Gastrocnemius medialis (tissue), 4 donors: ENCODE results near the gene DIP2C. TPM values are rescaled to one million over a fixed set of nuclear protein-coding genes. Genes with fewer than 3 reads are reported as not detected.
"Not testable (repeated sequence)": the region's sequence is repeated elsewhere in the genome, so short reads cannot be mapped to it uniquely, and the experiment has no call there.

ENCODE experiments used
- ATAC-seq, 2 donors: fragments of 150-250 bp; one replicate each; pipeline ENCODE4 v1.9.1; 2016
- DNase-seq, 2 donors: peaks; one replicate each; pipeline ENCODE4 v3.0.0-alpha.2; 2019
- H3K27ac ChIP-seq, 4 donors: fragments of 200-600 bp; sonication (generic); 1 replicate in 1 of 4; 2 replicates in 3 of 4; pipeline ENCODE4 v1.5.1; 2016 to 2018; ENCODE audit warnings: mild to moderate bottlenecking in 2 of 4, moderate library complexity in 1 of 4
- H3K27me3 ChIP-seq, 3 donors: fragments of 200-600 bp; sonication (generic) in 2 of 3; 1 replicate in 1 of 3; 2 replicates in 2 of 3; pipeline versions ENCODE4 v1.5.1 to v1.6.0; 2016 to 2019; ENCODE audit warnings: mild to moderate bottlenecking in 1 of 3, moderate library complexity in 1 of 3
- H3K36me3 ChIP-seq, 2 donors: fragments of 200-600 bp; sonication (generic) in 1 of 2; one replicate each; pipeline ENCODE4 v1.5.1; 2017 to 2018
- H3K4me1 ChIP-seq, 2 donors: fragments of 200-600 bp; sonication (generic) in 1 of 2; one replicate each; pipeline ENCODE4 v1.5.1; 2016 to 2017; ENCODE audit warnings: mild to moderate bottlenecking in 2 of 2
- H3K4me3 ChIP-seq, 4 donors: fragments of 200-600 bp; sonication (generic) in 3 of 4; 1 replicate in 1 of 4; 2 replicates in 3 of 4; pipeline ENCODE4 v1.5.1; 2016 to 2019; ENCODE audit warnings: mild to moderate bottlenecking in 2 of 4
- H3K9me3 ChIP-seq, 3 donors: fragments of 200-600 bp; sonication (generic) in 2 of 3; 1 replicate in 1 of 3; 2 replicates in 2 of 3; pipeline ENCODE4 v1.5.1; 2016 to 2019
- POLR2A ChIP-seq, 2 donors: fragments of 450-650 bp; IDR thresholded peaks; one replicate each; pipeline ENCODE4 v1.6.1; 2017; ENCODE audit warnings: antibody characterized with exemption in 2 of 2, mild to moderate bottlenecking in 2 of 2, moderate library complexity in 2 of 2
- in situ Hi-C, 4 donors: fragments of 200-750 bp; cut with MboI; loops; one replicate each; pipeline versions ENCODE4 v1.15.0 to v1.8.0; 2017; ENCODE audit warnings: low sequenced_read_pairs in 4 of 4
- intact Hi-C: fragments of 100-400 bp; cut with DNase I; formaldehyde crosslinking; loops from one replicate; pipeline ENCODE4 v1.15.1; 2023; ENCODE audit warnings: low total_unique reads
- total RNA-seq, 4 donors: library from RNA; depleted of rRNA; stranded (reverse); fragments of >200 nt; gene quantifications; one replicate each; pipeline versions ENCODE4 v1.1.0 to v1.2.3, GENCODE V29; 2016
- TF ChIP-seq, protein P1 (sequence below), 5 experiments: fragments of 450-650 bp in 3 of 5; fragments of 200-600 bp in 2 of 5; sonication (generic) in 2 of 5; IDR thresholded peaks in 4 of 5; conservative IDR thresholded peaks in 1 of 5; 1 replicate in 4 of 5; 2 replicates in 1 of 5; pipeline ENCODE4 v1.5.1; 2016 to 2019; ENCODE audit warnings: antibody characterized with exemption in 5 of 5, mild to moderate bottlenecking in 3 of 5, moderate library complexity in 3 of 5

Gene DIP2C
- total RNA-seq, 4 donors from 2014 or later = 19.1 to 60.0 (median 30.2) TPM

DNA sequence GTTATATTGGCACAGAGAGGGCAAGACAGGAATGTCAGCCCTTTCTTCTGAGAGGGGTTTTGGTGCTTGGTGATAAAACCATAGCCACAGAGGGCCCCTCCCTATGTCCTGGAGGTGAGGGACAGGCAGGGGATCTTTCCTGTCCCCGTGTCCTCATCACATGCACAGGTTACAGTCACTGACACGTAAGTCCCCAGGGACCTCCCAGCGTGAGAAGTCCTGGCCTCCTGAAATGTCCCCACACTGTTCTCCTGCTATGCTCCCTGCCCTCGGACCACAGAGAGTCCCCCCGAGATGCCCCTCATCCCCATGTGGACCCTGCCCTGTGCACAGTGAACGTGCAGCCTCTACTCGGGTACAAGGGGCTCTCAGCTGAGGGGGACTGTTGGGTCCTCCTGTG lies 293.8 kb downstream of the DIP2C start:
- H3K27ac ChIP-seq = peak overlapping the region; percentile 66 to 81 (median 76)
- no peaks in the 10 kb centered on the region for H3K9me3 ChIP-seq
- intact Hi-C loops (loop anchor here (5.0 kb wide), 1 partner anchor 292 kb away; the partner anchor contains the start of gene DIP2C), in situ Hi-C loops (no loop called here)
- no peaks in the 10 kb centered on the region for H3K36me3 ChIP-seq
- no peak overlapping the region for H3K4me3 ChIP-seq
- peaks cover 22 to 32% of the 10 kb centered on the region in 2 donors for H3K4me1 ChIP-seq
- ATAC-seq (peak in 1 of 2 donors; percentile 5), DNase-seq (no peak)
- TF ChIP-seq, protein P1, sequence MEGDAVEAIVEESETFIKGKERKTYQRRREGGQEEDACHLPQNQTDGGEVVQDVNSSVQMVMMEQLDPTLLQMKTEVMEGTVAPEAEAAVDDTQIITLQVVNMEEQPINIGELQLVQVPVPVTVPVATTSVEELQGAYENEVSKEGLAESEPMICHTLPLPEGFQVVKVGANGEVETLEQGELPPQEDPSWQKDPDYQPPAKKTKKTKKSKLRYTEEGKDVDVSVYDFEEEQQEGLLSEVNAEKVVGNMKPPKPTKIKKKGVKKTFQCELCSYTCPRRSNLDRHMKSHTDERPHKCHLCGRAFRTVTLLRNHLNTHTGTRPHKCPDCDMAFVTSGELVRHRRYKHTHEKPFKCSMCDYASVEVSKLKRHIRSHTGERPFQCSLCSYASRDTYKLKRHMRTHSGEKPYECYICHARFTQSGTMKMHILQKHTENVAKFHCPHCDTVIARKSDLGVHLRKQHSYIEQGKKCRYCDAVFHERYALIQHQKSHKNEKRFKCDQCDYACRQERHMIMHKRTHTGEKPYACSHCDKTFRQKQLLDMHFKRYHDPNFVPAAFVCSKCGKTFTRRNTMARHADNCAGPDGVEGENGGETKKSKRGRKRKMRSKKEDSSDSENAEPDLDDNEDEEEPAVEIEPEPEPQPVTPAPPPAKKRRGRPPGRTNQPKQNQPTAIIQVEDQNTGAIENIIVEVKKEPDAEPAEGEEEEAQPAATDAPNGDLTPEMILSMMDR (IDR thresholded peaks at IDR 0.05 in 4 of 5, conservative IDR thresholded peaks at IDR 0.05 in 1 of 5) = no peak
- TF ChIP-seq POLR2A (IDR thresholded peaks at IDR 0.05) = no peak
- no peaks in the 10 kb centered on the region for H3K27me3 ChIP-seq

GRCh38 chr10:394439-395101 lies 294.9 kb downstream of the DIP2C start:
- Histone ChIP-seq H3K27ac (peak overlapping the region; percentile 66 to 81 (median 76)), H3K4me1 (peaks cover 22 to 33% of the 10 kb centered on the region in 2 donors)
- H3K36me3 ChIP-seq, H3K4me3 ChIP-seq, H3K27me3 ChIP-seq, H3K9me3 ChIP-seq, in situ Hi-C loops: not testable (repeated sequence)
- DNase-seq (peak in 1 of 2 donors; percentile 45), ATAC-seq (peak; percentile 52 to 53)
- intact Hi-C loops = loop anchor here (5.0 kb wide), 1 partner anchor 293 kb away; the partner anchor contains the start of gene DIP2C

- no peaks in the 10 kb centered on the region for H3K9me3 ChIP-seq
- peaks cover 3 to 14% of the 10 kb centered on the region in 2 donors for H3K36me3 ChIP-seq
- in situ Hi-C loops = no loop called here
- intact Hi-C loops = no loop called here
- TF ChIP-seq, protein P1 (IDR thresholded peaks at IDR 0.05 in 4 of 5, conservative IDR thresholded peaks at IDR 0.05 in 1 of 5) = no peak
- no peak for TF ChIP-seq POLR2A (IDR thresholded peaks at IDR 0.05)
- DNase-seq (no peak), ATAC-seq (no peak)
- peak overlapping the region; percentile 66 to 81 (median 76) for H3K27ac ChIP-seq
- H3K4me3 ChIP-seq = no peak overlapping the region
- peaks cover 22 to 33% of the 10 kb centered on the region in 2 donors for H3K4me1 ChIP-seq
- H3K27me3 ChIP-seq = no peaks in the 10 kb centered on the region
Observed at GRCh38 chr10:393787-394438, 295.6 kb downstream of the DIP2C start.

- ATAC-seq = no peak
- DNase-seq = no peak
- Histone ChIP-seq H3K27me3 (no peaks in the 10 kb centered on the region), H3K36me3 (peaks cover 3 to 14% of the 10 kb centered on the region in 2 donors), H3K4me1 (peaks cover 22 to 33% of the 10 kb centered on the region in 2 donors), H3K27ac (no peak overlapping the region), H3K9me3 (no peaks in the 10 kb centered on the region), H3K4me3 (no peak overlapping the region)
- in situ Hi-C loops (no loop called here), intact Hi-C loops (no loop called here)
- TF ChIP-seq, protein P1 (IDR thresholded peaks at IDR 0.05 in 4 of 5, conservative IDR thresholded peaks at IDR 0.05 in 1 of 5) = no peak
- TF ChIP-seq POLR2A (IDR thresholded peaks at IDR 0.05) = no peak
Observed at GRCh38 chr10:393106-393745, 296.2 kb downstream of the DIP2C start.

GRCh38 chr10:392705-393037 lies 296.8 kb downstream of the DIP2C start:
- Histone ChIP-seq H3K27ac (no peak overlapping the region), H3K4me3 (no peak overlapping the region), H3K27me3 (no peaks in the 10 kb centered on the region), H3K9me3 (no peaks in the 10 kb centered on the region), H3K36me3 (peaks cover 3 to 17% of the 10 kb centered on the region in 2 donors), H3K4me1 (peaks cover 22 to 33% of the 10 kb centered on the region in 2 donors)
- intact Hi-C loops (no loop called here), in situ Hi-C loops (no loop called here)
- no peak for DNase-seq
- ATAC-seq = no peak
- TF ChIP-seq POLR2A (IDR thresholded peaks at IDR 0.05) = no peak
- TF ChIP-seq, protein P1 (IDR thresholded peaks at IDR 0.05 in 4 of 5, conservative IDR thresholded peaks at IDR 0.05 in 1 of 5) = no peak
